ENCODE measurements around the gene CPNE9. TPM values are rescaled to one million over a fixed set of nuclear protein-coding genes. Genes with fewer than 3 reads are reported as not detected.

Gene CPNE9
- polyA plus RNA-seq, 1 experiment, result not detected

GRCh38 chr3:9727743-9728142 lies 24.1 kb downstream of the CPNE9 start:
- Histone ChIP-seq H3K9me3 (ENCODE audit: control insufficient read depth, insufficient read depth, low read length) (no peaks in the 10 kb centered on the region; the same call in 1 of the 2 replicates), H3K27me3 (ENCODE audit: control insufficient read depth, insufficient read depth, low read length) (peaks cover 4% of the 10 kb centered on the region), H3K27ac (ENCODE audit: low read depth, low read length) (no peak overlapping the region), H3K4me3 (ENCODE audit: low read depth, low read length) (no peak overlapping the region)
- ChIA-PET CTCF (interaction anchor here (1.0 to 1.4 kb wide), 5 partner anchors 12 to 374 kb away, joined by 3 to 5 read pairs (median 3); no protein-coding TSS in a partner anchor), POLR2A (no interaction called here)
- no peak for TF ChIP-seq CTCF (IDR thresholded peaks at IDR 0.05; ENCODE audit: low read depth, low read length)
- no peak for DNase-seq (ENCODE audit: low read depth, low spot score)

GRCh38 chr3:9729419-9729818 lies 25.8 kb downstream of the CPNE9 start:
- POLR2A ChIA-PET, result no interaction called here
- H3K4me3 ChIP-seq (ENCODE audit: low read depth, low read length), result no peak overlapping the region
- DNase-seq (ENCODE audit: low read depth, low spot score), result no peak
- H3K27me3 ChIP-seq (ENCODE audit: control insufficient read depth, insufficient read depth, low read length), result peaks cover 4% of the 10 kb centered on the region
- H3K27ac ChIP-seq (ENCODE audit: low read depth, low read length), result no peak overlapping the region
- CTCF ChIA-PET, result interaction anchor here (0.6 to 2.3 kb wide), 2 partner anchors 14 to 26 kb away, joined by 3 to 10 read pairs; no protein-coding TSS in a partner anchor
- no peak for TF ChIP-seq CTCF (IDR thresholded peaks at IDR 0.05; ENCODE audit: low read depth, low read length)
- no peaks in the 10 kb centered on the region; the same call in 1 of the 2 replicates for H3K9me3 ChIP-seq (ENCODE audit: control insufficient read depth, insufficient read depth, low read length)

GRCh38 chr3:9730657-9731205 lies 27.1 kb downstream of the CPNE9 start:
- peaks cover 4% of the 10 kb centered on the region for H3K27me3 ChIP-seq (ENCODE audit: control insufficient read depth, insufficient read depth, low read length)
- H3K9me3 ChIP-seq (ENCODE audit: control insufficient read depth, insufficient read depth, low read length), result no peaks in the 10 kb centered on the region; the same call in 1 of the 2 replicates
- CTCF ChIA-PET, result interaction anchor here (1.6 to 2.3 kb wide), 2 partner anchors 15 to 227 kb away, joined by 7 to 10 read pairs; no protein-coding TSS in a partner anchor
- POLR2A ChIA-PET, result interaction anchor here (0.7 to 2.0 kb wide), 3 partner anchors 19 to 62 kb away, joined by 3 to 14 read pairs (median 8); partner anchors contain the start of genes ARPC4, OGG1 and TADA3
- peak overlapping the region; percentile 71 for H3K4me3 ChIP-seq (ENCODE audit: low read depth, low read length)
- DNase-seq (ENCODE audit: low read depth, low spot score), result peak; percentile 6
- TF ChIP-seq CTCF (IDR thresholded peaks at IDR 0.05; ENCODE audit: low read depth, low read length), result no peak
- peak overlapping the region; percentile 81 for H3K27ac ChIP-seq (ENCODE audit: low read depth, low read length)

- TF ChIP-seq CTCF (IDR thresholded peaks at IDR 0.05; ENCODE audit: low read depth, low read length), result no peak
- DNase-seq (ENCODE audit: low read depth, low spot score), result peak; percentile 99
- Histone ChIP-seq H3K4me3 (ENCODE audit: low read depth, low read length) (peak within 1 kb of the TSS; percentile 92), H3K27me3 (ENCODE audit: control insufficient read depth, insufficient read depth, low read length) (no peaks in the 10 kb centered on the region), H3K27ac (ENCODE audit: low read depth, low read length) (peak within 1 kb of the TSS; percentile 99), H3K9me3 (ENCODE audit: control insufficient read depth, insufficient read depth, low read length) (no peaks in the 10 kb centered on the region; the same call in 1 of the 2 replicates)
- ChIA-PET CTCF (interaction anchor here (0.7 to 2.3 kb wide), 3 partner anchors 16 to 228 kb away, joined by 3 to 10 read pairs (median 7); partner anchors contain the start of gene TADA3), POLR2A (interaction anchor here (0.6 to 2.0 kb wide), 5 partner anchors 13 to 348 kb away, joined by 3 to 14 read pairs (median 3); partner anchors contain the start of genes ARPC4, OGG1 and TADA3)
These were observed 27.8 kb downstream of the CPNE9 start, which contains the start of gene BRPF1 for GRCh38 chr3:9731206-9732079. TSS of gene BRPF1 (plus strand) at chr3:9731735. CDS start at chr3:9734141, 2,406 bp downstream.
